SU-DHL-6 (cell line): ENCODE measurements around the gene FAH.

Source experiments
- EZH2phosphoT487 ChIP-seq: fragments of 200-600 bp; sonication (generic), shearing (Covaris generic); conservative IDR thresholded peaks from 2 replicates; pipeline ENCODE4 v1.6.1; 2018; ENCODE audit warnings: mild to moderate bottlenecking, antibody characterized with exemption, low read length, moderate library complexity, mixed read lengths
- TF ChIP-seq, protein P1 (sequence below): fragments of 200-600 bp; sonication (generic); IDR thresholded peaks from one replicate; pipeline ENCODE4 v1.5.1; 2017; ENCODE audit warnings: antibody characterized with exemption, mild to moderate bottlenecking, low read length, moderate library complexity; ENCODE audit not compliant: insufficient read depth, poor library complexity, severe bottlenecking

DNA sequence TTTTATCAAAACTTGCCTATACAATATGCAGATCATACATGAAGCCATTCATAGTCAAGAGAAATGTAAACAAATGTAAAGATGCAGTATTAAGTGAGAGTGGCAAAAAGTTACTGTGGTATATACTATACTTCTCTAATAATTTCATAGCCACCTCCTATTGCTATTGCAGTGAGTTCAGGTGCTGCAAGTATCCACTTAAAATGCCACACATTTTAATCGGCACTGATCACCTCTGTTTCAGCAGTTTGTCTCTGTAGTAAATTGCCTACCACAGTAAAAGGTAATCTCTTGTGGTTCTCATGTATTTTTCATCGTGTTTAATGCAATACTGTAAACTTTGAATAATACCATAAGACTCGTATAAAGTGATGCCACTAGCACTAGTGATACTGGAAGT, 20.4 kb upstream of the FAH start:
- TF ChIP-seq, protein P1, sequence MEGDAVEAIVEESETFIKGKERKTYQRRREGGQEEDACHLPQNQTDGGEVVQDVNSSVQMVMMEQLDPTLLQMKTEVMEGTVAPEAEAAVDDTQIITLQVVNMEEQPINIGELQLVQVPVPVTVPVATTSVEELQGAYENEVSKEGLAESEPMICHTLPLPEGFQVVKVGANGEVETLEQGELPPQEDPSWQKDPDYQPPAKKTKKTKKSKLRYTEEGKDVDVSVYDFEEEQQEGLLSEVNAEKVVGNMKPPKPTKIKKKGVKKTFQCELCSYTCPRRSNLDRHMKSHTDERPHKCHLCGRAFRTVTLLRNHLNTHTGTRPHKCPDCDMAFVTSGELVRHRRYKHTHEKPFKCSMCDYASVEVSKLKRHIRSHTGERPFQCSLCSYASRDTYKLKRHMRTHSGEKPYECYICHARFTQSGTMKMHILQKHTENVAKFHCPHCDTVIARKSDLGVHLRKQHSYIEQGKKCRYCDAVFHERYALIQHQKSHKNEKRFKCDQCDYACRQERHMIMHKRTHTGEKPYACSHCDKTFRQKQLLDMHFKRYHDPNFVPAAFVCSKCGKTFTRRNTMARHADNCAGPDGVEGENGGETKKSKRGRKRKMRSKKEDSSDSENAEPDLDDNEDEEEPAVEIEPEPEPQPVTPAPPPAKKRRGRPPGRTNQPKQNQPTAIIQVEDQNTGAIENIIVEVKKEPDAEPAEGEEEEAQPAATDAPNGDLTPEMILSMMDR: no peak
- TF ChIP-seq EZH2phosphoT487: no peak
